ENCODE results near the gene ZDHHC14. TPM values are rescaled to one million over a fixed set of nuclear protein-coding genes. Genes with fewer than 3 reads are reported as not detected.

Gene ZDHHC14
- total RNA-seq, 1 donor from 2014 or later = 6.5 TPM

- no peak for DNase-seq
Observed at GRCh38 chr6:157534977-157535339, 154.0 kb downstream of the ZDHHC14 start.

GRCh38 chr6:157535340-157536222 lies 154.6 kb downstream of the ZDHHC14 start:
- peak; percentile 22 for DNase-seq

- DNase-seq = no peak
Observed at GRCh38 chr6:157536223-157536545, 155.2 kb downstream of the ZDHHC14 start.

GRCh38 chr6:157537556-157537955 lies 156.6 kb downstream of the ZDHHC14 start:
- peak; percentile 56 for DNase-seq

- no peak for DNase-seq
Observed at GRCh38 chr6:157538168-157538567, 157.2 kb downstream of the ZDHHC14 start.

GRCh38 chr6:157538698-157539097 lies 157.7 kb downstream of the ZDHHC14 start:
- no peak for DNase-seq

GRCh38 chr6:157539421-157539822 lies 158.4 kb downstream of the ZDHHC14 start:
- DNase-seq = no peak

GRCh38 chr6:157539900-157540752 lies 159.1 kb downstream of the ZDHHC14 start:
- no peak for DNase-seq

GRCh38 chr6:157541618-157542413 lies 160.8 kb downstream of the ZDHHC14 start:
- no peak for DNase-seq

- no peak for DNase-seq
Observed at GRCh38 chr6:157542414-157543160, 161.6 kb downstream of the ZDHHC14 start.

GRCh38 chr6:157546321-157546720 lies 165.3 kb downstream of the ZDHHC14 start:
- DNase-seq = no peak

- DNase-seq = no peak
Observed at GRCh38 chr6:157547112-157547511, 166.1 kb downstream of the ZDHHC14 start.

GRCh38 chr6:157548635-157549467 lies 167.9 kb downstream of the ZDHHC14 start:
- no peak for DNase-seq

GRCh38 chr6:157549468-157549745 lies 168.4 kb downstream of the ZDHHC14 start:
- no peak for DNase-seq

GRCh38 chr6:157550114-157550989 lies 169.4 kb downstream of the ZDHHC14 start:
- DNase-seq = no peak

GRCh38 chr6:157551041-157551832 lies 170.2 kb downstream of the ZDHHC14 start:
- DNase-seq = no peak

GRCh38 chr6:157552081-157552747 lies 171.2 kb downstream of the ZDHHC14 start:
- no peak for DNase-seq

- DNase-seq = no peak
Observed at GRCh38 chr6:157552820-157553485, 172.0 kb downstream of the ZDHHC14 start.

Measured in tongue (tissue), 2 donors.